Subcutaneous abdominal adipose tissue (tissue), 5 donors: ENCODE data around the gene ACOT7.

Source experiments
- H3K27ac ChIP-seq: one replicate; pipeline ENCODE4 v1.7.0; 2013; ENCODE audit warnings: low read depth, mild to moderate bottlenecking, inconsistent platforms, low read length, moderate library complexity
- H3K27me3 ChIP-seq, 5 donors: one replicate each; pipeline ENCODE4 v1.7.0; 2013; ENCODE audit warnings: low read length in 5 of 5, inconsistent platforms in 1 of 5; ENCODE audit not compliant: control insufficient read depth in 5 of 5, insufficient read depth in 4 of 5
- H3K36me3 ChIP-seq, 5 donors: one replicate each; pipeline ENCODE4 v1.7.0; 2013; ENCODE audit warnings: low read length in 5 of 5; ENCODE audit not compliant: control insufficient read depth in 5 of 5, insufficient read depth in 5 of 5
- H3K4me1 ChIP-seq, 5 donors: one replicate each; pipeline ENCODE4 v1.7.0; 2013; ENCODE audit warnings: low read length in 5 of 5, mild to moderate bottlenecking in 3 of 5, moderate library complexity in 1 of 5; ENCODE audit not compliant: control insufficient read depth in 5 of 5, insufficient read depth in 5 of 5
- H3K4me3 ChIP-seq, 5 donors: one replicate each; pipeline ENCODE4 v1.7.0; 2013; ENCODE audit warnings: low read length in 5 of 5, low read depth in 1 of 5
- H3K9ac ChIP-seq, 5 donors: one replicate each; pipeline ENCODE4 v1.7.0; 2013; ENCODE audit warnings: low read length in 5 of 5, mild to moderate bottlenecking in 4 of 5, moderate library complexity in 3 of 5
- H3K9me3 ChIP-seq, 5 donors: one replicate each; pipeline ENCODE4 v1.7.0; 2013; ENCODE audit warnings: low read length in 5 of 5; ENCODE audit not compliant: control insufficient read depth in 5 of 5
- donor health status: healthy.
- donor health status: healthy.
- donor health status: healthy.
- donor health status: healthy.
- donor health status: healthy.

ACOT7 gene

GRCh38 chr1:6256645-6257044, 136.9 kb downstream of the ACOT7 start:
- H3K36me3 ChIP-seq, result peaks cover 0 to 15% (median 8%) of the 10 kb centered on the region in 5 donors
- H3K4me1 ChIP-seq, result peaks cover 0 to 35% (median 30%) of the 10 kb centered on the region in 5 donors
- no peaks in the 10 kb centered on the region for H3K9me3 ChIP-seq
- H3K4me3 ChIP-seq, result no peak overlapping the region
- H3K9ac ChIP-seq, result no peak overlapping the region
- H3K27ac ChIP-seq, result no peak overlapping the region
- peaks cover 0 to 5% (median 0%) of the 10 kb centered on the region in 5 donors for H3K27me3 ChIP-seq

DNA sequence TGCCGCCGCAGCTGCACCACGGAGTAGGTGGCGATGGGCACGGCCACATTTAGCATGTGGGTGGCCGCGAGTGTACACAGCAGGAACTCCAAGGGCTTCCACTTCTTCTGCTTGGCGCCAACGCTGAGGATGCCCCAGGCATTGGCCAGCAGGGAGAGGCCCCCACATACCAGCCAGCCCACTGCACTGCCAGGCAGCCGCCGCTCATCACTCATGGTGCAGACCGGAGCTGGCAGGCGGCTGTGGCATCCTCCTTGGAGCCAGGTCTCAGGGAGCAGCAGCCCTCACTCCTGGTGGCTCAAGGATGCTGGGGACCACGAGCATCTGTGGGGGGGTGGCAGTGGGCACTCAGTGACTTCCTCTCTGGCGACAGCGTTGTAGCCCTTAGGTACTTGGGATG, 138.9 kb downstream of the ACOT7 start:
- H3K4me3 ChIP-seq, result no peak overlapping the region
- H3K9ac ChIP-seq, result no peak overlapping the region
- H3K27me3 ChIP-seq, result peaks cover 3 to 20% (median 12%) of the 10 kb centered on the region in 5 donors
- no peaks in the 10 kb centered on the region for H3K9me3 ChIP-seq
- H3K36me3 ChIP-seq, result peaks cover 0 to 15% (median 8%) of the 10 kb centered on the region in 5 donors
- H3K4me1 ChIP-seq, result peaks cover 0 to 26% (median 22%) of the 10 kb centered on the region in 5 donors
- H3K27ac ChIP-seq, result no peak overlapping the region

DNA sequence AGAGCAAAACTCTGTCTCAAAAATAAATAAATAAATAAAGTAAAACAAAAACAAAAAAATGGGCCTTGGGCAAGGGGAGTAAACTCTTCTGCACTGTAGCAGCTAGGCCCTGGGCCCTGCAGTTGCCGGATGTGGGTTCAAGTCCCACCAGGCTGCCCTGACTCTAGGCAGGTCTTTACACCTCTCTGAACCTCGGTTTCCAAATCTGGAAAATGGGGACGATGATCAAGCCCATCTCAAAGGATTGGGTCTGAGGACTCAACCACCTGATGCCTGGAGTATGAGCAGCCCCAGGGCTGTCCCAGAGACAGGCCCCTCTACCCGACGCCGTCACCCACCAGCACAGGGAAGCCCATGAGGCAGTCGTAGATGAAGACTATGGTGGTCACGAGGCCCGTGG, 140.2 kb downstream of the ACOT7 start:
- no peak overlapping the region for H3K4me3 ChIP-seq
- no peak overlapping the region for H3K27ac ChIP-seq
- H3K36me3 ChIP-seq, result peaks cover 0 to 15% (median 8%) of the 10 kb centered on the region in 5 donors
- peaks cover 3 to 25% (median 19%) of the 10 kb centered on the region in 5 donors for H3K27me3 ChIP-seq
- H3K9ac ChIP-seq, result no peak overlapping the region
- H3K9me3 ChIP-seq, result no peaks in the 10 kb centered on the region
- H3K4me1 ChIP-seq, result peaks cover 0 to 26% (median 22%) of the 10 kb centered on the region in 5 donors

- H3K27ac ChIP-seq, result no peak overlapping the region
- peaks cover 0 to 15% (median 8%) of the 10 kb centered on the region in 5 donors for H3K36me3 ChIP-seq
- H3K4me1 ChIP-seq, result peaks cover 0 to 20% (median 17%) of the 10 kb centered on the region in 5 donors
- H3K9me3 ChIP-seq, result no peaks in the 10 kb centered on the region
- peaks cover 8 to 33% (median 22%) of the 10 kb centered on the region in 5 donors for H3K27me3 ChIP-seq
- H3K9ac ChIP-seq, result no peak overlapping the region
- no peak overlapping the region for H3K4me3 ChIP-seq
These were observed 141.2 kb downstream of the ACOT7 start for GRCh38 chr1:6252374-6252710.

- Histone ChIP-seq H3K9ac (no peak overlapping the region), H3K4me1 (peaks cover 0 to 17% (median 12%) of the 10 kb centered on the region in 5 donors), H3K4me3 (no peak overlapping the region), H3K27me3 (peaks cover 8 to 33% (median 22%) of the 10 kb centered on the region in 5 donors), H3K9me3 (no peaks in the 10 kb centered on the region), H3K36me3 (peaks cover 0 to 15% (median 8%) of the 10 kb centered on the region in 5 donors), H3K27ac (no peak overlapping the region)
These were observed 141.7 kb downstream of the ACOT7 start for GRCh38 chr1:6251681-6252373.

DNA sequence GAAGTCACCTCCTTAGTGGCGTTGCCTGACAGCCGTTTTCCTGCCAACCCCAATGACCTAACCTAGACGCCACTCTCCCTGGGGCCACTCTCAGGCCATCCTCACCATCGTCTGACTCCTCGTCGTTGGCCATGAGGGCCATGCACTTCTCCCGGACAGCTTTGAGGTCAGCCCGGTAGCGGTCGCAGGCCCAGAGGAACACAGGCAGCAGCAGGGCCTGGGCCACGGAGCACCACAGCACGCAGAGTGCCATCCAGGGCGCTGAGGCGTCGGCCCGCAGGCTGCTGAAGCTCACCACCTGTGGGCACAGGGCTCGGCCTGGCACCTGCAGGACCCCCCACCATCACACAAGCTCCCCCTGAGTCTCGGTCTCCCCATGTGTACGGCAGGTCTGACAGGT, 142.3 kb downstream of the ACOT7 start:
- peaks cover 0 to 15% (median 8%) of the 10 kb centered on the region in 5 donors for H3K36me3 ChIP-seq
- H3K4me1 ChIP-seq, result peaks cover 0 to 22% (median 6%) of the 10 kb centered on the region in 5 donors
- H3K27me3 ChIP-seq, result peaks cover 12 to 36% (median 27%) of the 10 kb centered on the region in 5 donors
- no peak overlapping the region for H3K27ac ChIP-seq
- no peak overlapping the region for H3K9ac ChIP-seq
- H3K9me3 ChIP-seq, result no peaks in the 10 kb centered on the region
- H3K4me3 ChIP-seq, result no peak overlapping the region

- Histone ChIP-seq H3K27ac (no peak overlapping the region), H3K4me3 (no peak overlapping the region), H3K9me3 (no peaks in the 10 kb centered on the region), H3K36me3 (peaks cover 0 to 15% (median 8%) of the 10 kb centered on the region in 5 donors), H3K4me1 (peaks cover 0 to 31% (median 12%) of the 10 kb centered on the region in 5 donors), H3K9ac (no peak overlapping the region), H3K27me3 (peaks cover 14 to 40% (median 36%) of the 10 kb centered on the region in 5 donors)
These were observed 143.6 kb downstream of the ACOT7 start for GRCh38 chr1:6249739-6250689.

DNA sequence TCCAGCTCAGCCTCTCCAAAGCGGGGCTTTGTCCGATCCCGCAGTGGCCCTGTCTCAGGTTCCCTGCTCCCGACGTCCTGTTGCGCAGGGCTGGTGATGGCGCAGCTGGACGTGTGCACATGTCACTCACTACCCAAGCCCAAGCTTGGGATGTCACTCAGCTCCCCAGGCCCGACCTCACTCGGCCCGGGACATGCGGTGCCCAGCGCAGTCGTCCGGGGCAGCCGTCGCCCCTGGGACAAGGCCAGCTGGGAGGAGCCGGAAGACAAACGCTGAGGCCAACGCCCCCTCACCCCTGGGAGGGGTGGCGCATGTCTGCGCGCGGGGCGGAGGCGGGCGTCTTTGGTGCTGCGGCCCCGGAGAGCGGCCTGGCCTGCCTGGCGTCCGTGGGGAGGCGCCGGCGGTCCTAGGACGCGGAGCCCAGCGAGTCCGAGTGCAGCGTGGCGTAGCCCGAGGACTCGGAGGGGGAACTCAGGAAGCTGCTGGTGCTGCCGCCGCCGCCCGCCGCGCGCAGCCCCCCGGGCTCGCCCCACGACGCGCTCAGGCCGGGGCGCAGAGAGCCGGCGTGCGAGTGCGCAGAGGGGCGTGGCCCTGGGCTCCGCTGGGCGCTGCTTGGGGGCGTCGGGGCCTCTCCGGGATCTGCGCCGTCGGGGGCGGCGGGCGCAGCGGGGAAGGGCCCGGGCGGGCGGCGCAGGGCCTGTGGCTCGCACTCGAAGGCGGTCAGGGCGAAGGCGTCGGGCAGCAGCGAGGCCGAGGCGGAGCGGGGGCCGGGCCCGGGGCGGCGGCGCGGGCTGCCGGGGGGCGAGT, 144.4 kb downstream of the ACOT7 start:
- Histone ChIP-seq H3K9ac (no peak overlapping the region), H3K4me1 (peaks cover 0 to 35% (median 12%) of the 10 kb centered on the region in 5 donors), H3K4me3 (peak overlapping the region in 2 of 5 donors; percentile 26 to 43), H3K9me3 (no peaks in the 10 kb centered on the region), H3K27ac (no peak overlapping the region), H3K27me3 (peaks cover 15 to 44% (median 37%) of the 10 kb centered on the region in 5 donors), H3K36me3 (peaks cover 0 to 8% (median 4%) of the 10 kb centered on the region in 5 donors)

DNA sequence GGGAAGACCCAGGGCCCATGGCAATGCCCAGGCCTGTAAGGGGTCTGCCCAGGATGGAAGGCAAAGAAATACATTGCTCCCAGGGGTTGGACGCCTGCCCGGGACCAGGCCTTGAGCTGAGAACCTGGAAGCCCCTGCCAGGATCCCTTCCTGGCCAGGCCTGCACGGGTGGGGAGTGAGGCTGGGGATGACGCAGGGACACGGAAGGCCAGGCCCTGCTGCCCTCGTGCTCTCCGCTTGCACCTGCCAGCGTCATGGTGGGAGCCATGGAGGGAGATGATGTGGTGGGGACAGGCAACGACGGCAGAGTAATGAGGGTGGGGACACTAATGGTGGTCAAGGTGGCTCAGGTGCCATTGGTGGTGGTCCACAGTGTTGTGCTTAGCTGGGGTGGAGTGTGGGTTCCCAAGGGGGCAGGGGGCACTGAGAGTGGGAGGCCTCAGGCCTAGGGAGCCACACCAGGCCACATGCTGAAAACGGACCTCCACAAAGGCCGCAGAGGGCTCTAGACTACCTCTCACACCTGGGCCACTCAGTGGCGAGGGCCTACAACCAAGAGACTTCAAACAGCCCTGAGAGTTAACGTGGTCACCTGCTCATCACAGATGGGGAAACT, 145.3 kb downstream of the ACOT7 start:
- Histone ChIP-seq H3K9ac (no peak overlapping the region), H3K9me3 (no peaks in the 10 kb centered on the region), H3K36me3 (no peaks in the 10 kb centered on the region), H3K27me3 (peaks cover 22 to 51% (median 44%) of the 10 kb centered on the region in 5 donors), H3K27ac (no peak overlapping the region), H3K4me1 (peaks cover 0 to 35% (median 12%) of the 10 kb centered on the region in 5 donors), H3K4me3 (no peak overlapping the region)
